ENCODE measurements around the gene LRWD1.
A peak's percentile ranks its signal among the peaks of the same experiment; 100 is the strongest.

The LRWD1 gene

GRCh38 chr7:102464577-102465280 is at the start of gene LRWD1, which contains the start of gene ALKBH4:
TSS of gene LRWD1 (plus strand) at chr7:102464984. CDS start at chr7:102465081, 97 bp downstream.
TSS of gene ALKBH4 (minus strand) at chr7:102464863. CDS start at chr7:102464836, 27 bp downstream.
- peak within 1 kb of the TSS; percentile 95 for H3K4me3 ChIP-seq (ENCODE audit: low read depth, low read length)
- TF ChIP-seq, protein P1, sequence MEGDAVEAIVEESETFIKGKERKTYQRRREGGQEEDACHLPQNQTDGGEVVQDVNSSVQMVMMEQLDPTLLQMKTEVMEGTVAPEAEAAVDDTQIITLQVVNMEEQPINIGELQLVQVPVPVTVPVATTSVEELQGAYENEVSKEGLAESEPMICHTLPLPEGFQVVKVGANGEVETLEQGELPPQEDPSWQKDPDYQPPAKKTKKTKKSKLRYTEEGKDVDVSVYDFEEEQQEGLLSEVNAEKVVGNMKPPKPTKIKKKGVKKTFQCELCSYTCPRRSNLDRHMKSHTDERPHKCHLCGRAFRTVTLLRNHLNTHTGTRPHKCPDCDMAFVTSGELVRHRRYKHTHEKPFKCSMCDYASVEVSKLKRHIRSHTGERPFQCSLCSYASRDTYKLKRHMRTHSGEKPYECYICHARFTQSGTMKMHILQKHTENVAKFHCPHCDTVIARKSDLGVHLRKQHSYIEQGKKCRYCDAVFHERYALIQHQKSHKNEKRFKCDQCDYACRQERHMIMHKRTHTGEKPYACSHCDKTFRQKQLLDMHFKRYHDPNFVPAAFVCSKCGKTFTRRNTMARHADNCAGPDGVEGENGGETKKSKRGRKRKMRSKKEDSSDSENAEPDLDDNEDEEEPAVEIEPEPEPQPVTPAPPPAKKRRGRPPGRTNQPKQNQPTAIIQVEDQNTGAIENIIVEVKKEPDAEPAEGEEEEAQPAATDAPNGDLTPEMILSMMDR (IDR thresholded peaks at IDR 0.05; ENCODE audit: low read depth, low read length, missing control alignments) = no peak
- peak; percentile 83 for DNase-seq (ENCODE audit: low read depth)

DNA sequence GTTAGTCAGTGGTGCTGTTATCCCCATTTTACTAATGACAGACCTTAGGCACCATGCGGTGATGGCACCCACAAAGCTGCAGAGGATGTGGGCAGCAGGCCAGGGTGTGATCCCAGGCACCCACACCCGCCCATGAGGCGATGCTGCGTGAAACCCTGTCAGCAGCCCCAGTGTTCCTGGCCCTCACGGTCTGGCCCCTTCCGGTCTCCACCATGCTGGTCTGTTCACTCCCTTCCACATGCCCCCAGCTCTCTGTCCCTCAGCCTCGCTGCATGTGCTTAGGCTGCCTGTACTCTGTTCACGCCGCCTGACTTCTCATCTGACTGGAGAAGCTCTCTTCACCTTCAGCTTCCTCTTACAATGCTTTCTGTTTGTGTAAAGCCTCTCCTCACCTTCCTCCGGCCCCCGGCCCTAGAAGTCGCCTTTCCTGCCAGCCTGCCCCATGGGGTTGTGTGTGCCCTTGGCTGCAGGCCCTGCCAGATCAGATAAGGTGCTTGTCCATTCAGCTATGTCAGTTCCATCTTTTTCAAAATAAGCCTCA is 49.0 kb upstream of the LRWD1 start:
- TF ChIP-seq, protein P1 (IDR thresholded peaks at IDR 0.05; ENCODE audit: low read depth, low read length, missing control alignments) = no peak
- DNase-seq (ENCODE audit: low read depth) = no peak
- H3K4me3 ChIP-seq (ENCODE audit: low read depth, low read length) = no peak overlapping the region

DNA sequence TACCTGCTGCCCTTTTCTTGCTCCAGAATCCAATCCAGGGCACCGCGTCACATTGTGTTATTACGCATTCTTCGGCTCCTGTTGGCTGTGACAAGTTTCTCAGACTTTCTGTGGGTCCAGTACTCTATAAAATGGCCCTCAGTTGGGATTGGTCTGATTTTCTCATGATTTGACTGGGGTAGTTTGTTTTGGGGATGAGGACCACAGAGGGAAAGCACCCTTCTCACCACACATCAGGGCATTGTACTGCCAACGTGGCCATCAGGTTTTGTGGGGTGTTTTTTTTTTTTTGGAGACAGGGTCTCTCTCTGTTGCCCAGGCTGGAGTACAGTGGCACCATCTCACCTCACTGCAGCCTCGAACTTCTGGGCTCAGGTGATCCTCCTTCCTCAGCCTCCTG is 48.4 kb upstream of the LRWD1 start:
- TF ChIP-seq, protein P1 (IDR thresholded peaks at IDR 0.05; ENCODE audit: low read depth, low read length, missing control alignments) = no peak
- DNase-seq (ENCODE audit: low read depth) = no peak
- H3K4me3 ChIP-seq (ENCODE audit: low read depth, low read length) = no peak overlapping the region

DNA sequence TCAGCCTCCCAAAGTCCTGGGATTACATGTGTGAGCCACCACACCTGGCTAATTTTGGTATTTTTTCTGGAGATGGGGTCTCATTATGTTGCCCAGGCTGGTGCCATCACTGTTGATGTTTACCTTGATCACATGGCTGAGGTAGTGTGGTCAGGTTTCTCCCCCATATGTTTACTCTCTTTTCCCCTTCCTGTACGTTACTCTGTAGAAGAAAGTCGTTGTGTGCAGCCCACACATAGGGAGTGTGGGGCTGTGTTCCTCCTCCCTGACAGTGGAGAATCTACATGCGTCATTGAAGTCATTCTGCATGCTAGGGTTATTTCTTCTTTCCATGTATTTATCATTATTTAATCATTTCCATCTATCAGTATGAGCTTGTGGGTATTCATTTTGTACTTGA is 47.7 kb upstream of the LRWD1 start:
- DNase-seq (ENCODE audit: low read depth) = no peak
- H3K4me3 ChIP-seq (ENCODE audit: low read depth, low read length) = no peak overlapping the region
- TF ChIP-seq, protein P1 (IDR thresholded peaks at IDR 0.05; ENCODE audit: low read depth, low read length, missing control alignments) = no peak

- TF ChIP-seq, protein P1 (IDR thresholded peaks at IDR 0.05; ENCODE audit: low read depth, low read length, missing control alignments) = no peak
- DNase-seq (ENCODE audit: low read depth) = no peak
- H3K4me3 ChIP-seq (ENCODE audit: low read depth, low read length) = no peak overlapping the region
Observed at GRCh38 chr7:102418592-102418991, 46.2 kb upstream of the LRWD1 start.

GRCh38 chr7:102421706-102422240 is 43.0 kb upstream of the LRWD1 start:
- DNase-seq (ENCODE audit: low read depth) = no peak
- no peak overlapping the region for H3K4me3 ChIP-seq (ENCODE audit: low read depth, low read length)
- TF ChIP-seq, protein P1 (IDR thresholded peaks at IDR 0.05; ENCODE audit: low read depth, low read length, missing control alignments) = no peak

All from GM12864 (cell line).